ENCODE data around the gene RTRAF. TPM values are rescaled to one million over a fixed set of nuclear protein-coding genes. Genes with fewer than 3 reads are reported as not detected.

Gene RTRAF
- total and polyA plus RNA-seq, 9 donors: 152 to 290 (median 237) TPM

- peaks cover 4% of the 10 kb centered on the region for H3K4me1 ChIP-seq (ENCODE audit: control insufficient read depth, insufficient read depth, low read length)
- 92% methylated on average over 3 of the region's 4 CpGs for WGBS (ENCODE audit: insufficient coverage)
- H3K27me3 ChIP-seq (ENCODE audit: control insufficient read depth, insufficient read depth, low read length): no peaks in the 10 kb centered on the region
- H3K27ac ChIP-seq (ENCODE audit: low read length): no peak overlapping the region
- H3K4me3 ChIP-seq (ENCODE audit: low read length): no peak overlapping the region
- no peaks in the 10 kb centered on the region for H3K9me3 ChIP-seq (replicated peaks; ENCODE audit: control insufficient read depth, low read depth, low read length)
- H3K36me3 ChIP-seq (ENCODE audit: control insufficient read depth, insufficient read depth, low read length): no peaks in the 10 kb centered on the region
- no peak for DNase-seq
Measured at GRCh38 chr14:51981218-51981854, 8.0 kb upstream of the RTRAF start.

DNA sequence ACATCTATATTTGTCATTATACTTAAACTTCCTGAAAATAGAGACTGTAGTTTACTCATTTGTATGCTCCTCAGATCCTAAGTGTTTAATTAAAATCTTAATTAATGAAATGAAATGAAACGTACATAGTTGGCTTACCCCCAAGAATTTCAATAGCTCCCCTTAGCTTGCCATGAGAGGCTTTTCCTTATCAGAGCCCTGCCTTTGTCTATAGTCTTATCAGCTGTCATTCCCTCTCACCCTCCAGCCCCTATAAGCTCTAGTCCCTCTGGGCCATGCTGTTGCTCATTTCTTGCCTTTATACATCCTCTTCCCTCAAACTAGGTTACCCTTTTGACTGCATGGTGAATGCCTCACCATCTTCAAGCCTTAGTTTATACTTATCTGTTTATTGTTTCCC lies 1.1 kb upstream of the RTRAF start:
- H3K36me3 ChIP-seq (ENCODE audit: control insufficient read depth, insufficient read depth, low read length): peaks cover 3% of the 10 kb centered on the region
- peaks cover 6% of the 10 kb centered on the region for H3K4me1 ChIP-seq (ENCODE audit: control insufficient read depth, insufficient read depth, low read length)
- H3K4me3 ChIP-seq (ENCODE audit: low read length): no peak overlapping the region
- no peak overlapping the region for H3K27ac ChIP-seq (ENCODE audit: low read length)
- no peaks in the 10 kb centered on the region for H3K27me3 ChIP-seq (ENCODE audit: control insufficient read depth, insufficient read depth, low read length)
- no peaks in the 10 kb centered on the region for H3K9me3 ChIP-seq (replicated peaks; ENCODE audit: control insufficient read depth, low read depth, low read length)
- DNase-seq: no peak
- WGBS (ENCODE audit: insufficient coverage): no CpG with 5 or more reads among the region's 1 CpG

DNA sequence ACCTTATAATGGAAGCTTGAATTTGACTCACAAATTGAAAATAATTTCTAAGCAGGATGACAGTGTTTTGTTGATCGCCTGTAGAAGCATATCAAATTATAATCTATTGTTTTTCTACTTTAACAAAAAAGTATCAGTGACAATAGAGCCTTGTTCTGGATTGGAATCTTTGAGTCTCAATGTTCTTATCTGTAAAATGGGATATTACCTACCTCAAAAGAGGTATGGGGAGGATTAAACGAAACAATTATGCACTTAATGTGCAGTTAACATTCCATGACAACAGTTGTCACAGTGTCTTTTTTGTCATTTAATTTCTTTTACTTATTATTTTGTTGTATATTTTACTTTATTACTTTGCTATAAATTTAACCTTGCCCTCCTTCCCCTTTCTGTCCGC lies 1.1 kb downstream of the RTRAF start:
- Histone ChIP-seq H3K4me1 (ENCODE audit: control insufficient read depth, insufficient read depth, low read length) (peaks cover 6% of the 10 kb centered on the region), H3K27me3 (ENCODE audit: control insufficient read depth, insufficient read depth, low read length) (no peaks in the 10 kb centered on the region), H3K27ac (ENCODE audit: low read length) (no peak overlapping the region), H3K4me3 (ENCODE audit: low read length) (peak overlapping the region; percentile 92), H3K36me3 (ENCODE audit: control insufficient read depth, insufficient read depth, low read length) (peaks cover 8% of the 10 kb centered on the region), H3K9me3 (replicated peaks; ENCODE audit: control insufficient read depth, low read depth, low read length) (no peaks in the 10 kb centered on the region)
- DNase-seq: no peak
- no CpG with 5 or more reads among the region's 3 CpGs for WGBS (ENCODE audit: insufficient coverage)

- no peak for DNase-seq
- Histone ChIP-seq H3K36me3 (ENCODE audit: control insufficient read depth, insufficient read depth, low read length) (peaks cover 8% of the 10 kb centered on the region), H3K4me3 (ENCODE audit: low read length) (no peak overlapping the region), H3K27me3 (ENCODE audit: control insufficient read depth, insufficient read depth, low read length) (no peaks in the 10 kb centered on the region), H3K27ac (ENCODE audit: low read length) (no peak overlapping the region), H3K9me3 (replicated peaks; ENCODE audit: control insufficient read depth, low read depth, low read length) (no peaks in the 10 kb centered on the region), H3K4me1 (ENCODE audit: control insufficient read depth, insufficient read depth, low read length) (peaks cover 5% of the 10 kb centered on the region)
- WGBS (ENCODE audit: insufficient coverage): no CpG with 5 or more reads among the region's 3 CpGs
Measured at GRCh38 chr14:51993285-51993920, 4.1 kb downstream of the RTRAF start.

- WGBS (ENCODE audit: insufficient coverage): no CpG with 5 or more reads among the region's 4 CpGs
- H3K27ac ChIP-seq (ENCODE audit: low read length): no peak overlapping the region
- H3K4me3 ChIP-seq (ENCODE audit: low read length): no peak overlapping the region
- H3K27me3 ChIP-seq (ENCODE audit: control insufficient read depth, insufficient read depth, low read length): no peaks in the 10 kb centered on the region
- H3K4me1 ChIP-seq (ENCODE audit: control insufficient read depth, insufficient read depth, low read length): no peaks in the 10 kb centered on the region
- DNase-seq: peak; percentile 54
- H3K36me3 ChIP-seq (ENCODE audit: control insufficient read depth, insufficient read depth, low read length): peaks cover 10% of the 10 kb centered on the region
- H3K9me3 ChIP-seq (replicated peaks; ENCODE audit: control insufficient read depth, low read depth, low read length): no peaks in the 10 kb centered on the region
Measured at GRCh38 chr14:51996148-51996746, 6.9 kb downstream of the RTRAF start.

GRCh38 chr14:51998348-51998747 lies 9.0 kb downstream of the RTRAF start:
- H3K27me3 ChIP-seq (ENCODE audit: control insufficient read depth, insufficient read depth, low read length): no peaks in the 10 kb centered on the region
- peaks cover 23% of the 10 kb centered on the region for H3K36me3 ChIP-seq (ENCODE audit: control insufficient read depth, insufficient read depth, low read length)
- H3K4me1 ChIP-seq (ENCODE audit: control insufficient read depth, insufficient read depth, low read length): no peaks in the 10 kb centered on the region
- no peaks in the 10 kb centered on the region for H3K9me3 ChIP-seq (replicated peaks; ENCODE audit: control insufficient read depth, low read depth, low read length)
- no peak overlapping the region for H3K4me3 ChIP-seq (ENCODE audit: low read length)
- H3K27ac ChIP-seq (ENCODE audit: low read length): no peak overlapping the region
- DNase-seq: no peak

- H3K36me3 ChIP-seq (ENCODE audit: control insufficient read depth, insufficient read depth, low read length): peaks cover 28% of the 10 kb centered on the region
- H3K4me1 ChIP-seq (ENCODE audit: control insufficient read depth, insufficient read depth, low read length): no peaks in the 10 kb centered on the region
- no CpG with 5 or more reads among the region's 2 CpGs for WGBS (ENCODE audit: insufficient coverage)
- H3K27me3 ChIP-seq (ENCODE audit: control insufficient read depth, insufficient read depth, low read length): no peaks in the 10 kb centered on the region
- no peak overlapping the region for H3K27ac ChIP-seq (ENCODE audit: low read length)
- DNase-seq: peak; percentile 58
- H3K4me3 ChIP-seq (ENCODE audit: low read length): no peak overlapping the region
- no peaks in the 10 kb centered on the region for H3K9me3 ChIP-seq (replicated peaks; ENCODE audit: control insufficient read depth, low read depth, low read length)
Measured at GRCh38 chr14:51999084-51999483, 9.7 kb downstream of the RTRAF start.

GRCh38 chr14:52000019-52000582 lies 10.8 kb downstream of the RTRAF start:
- H3K4me1 ChIP-seq (ENCODE audit: control insufficient read depth, insufficient read depth, low read length): no peaks in the 10 kb centered on the region
- no peaks in the 10 kb centered on the region for H3K9me3 ChIP-seq (replicated peaks; ENCODE audit: control insufficient read depth, low read depth, low read length)
- no peaks in the 10 kb centered on the region for H3K27me3 ChIP-seq (ENCODE audit: control insufficient read depth, insufficient read depth, low read length)
- H3K4me3 ChIP-seq (ENCODE audit: low read length): no peak overlapping the region
- no CpG with 5 or more reads among the region's 3 CpGs for WGBS (ENCODE audit: insufficient coverage)
- no peak overlapping the region for H3K27ac ChIP-seq (ENCODE audit: low read length)
- DNase-seq: no peak
- H3K36me3 ChIP-seq (ENCODE audit: control insufficient read depth, insufficient read depth, low read length): peaks cover 32% of the 10 kb centered on the region

- no peaks in the 10 kb centered on the region for H3K27me3 ChIP-seq (ENCODE audit: control insufficient read depth, insufficient read depth, low read length)
- H3K4me3 ChIP-seq (ENCODE audit: low read length): no peak overlapping the region
- no peaks in the 10 kb centered on the region for H3K4me1 ChIP-seq (ENCODE audit: control insufficient read depth, insufficient read depth, low read length)
- peaks cover 34% of the 10 kb centered on the region for H3K36me3 ChIP-seq (ENCODE audit: control insufficient read depth, insufficient read depth, low read length)
- DNase-seq: peak; percentile 87
- H3K9me3 ChIP-seq (replicated peaks; ENCODE audit: control insufficient read depth, low read depth, low read length): no peaks in the 10 kb centered on the region
- WGBS (ENCODE audit: insufficient coverage): no CpG with 5 or more reads among the region's 3 CpGs
- no peak overlapping the region for H3K27ac ChIP-seq (ENCODE audit: low read length)
Measured at GRCh38 chr14:52000696-52001095, 11.3 kb downstream of the RTRAF start.

DNA sequence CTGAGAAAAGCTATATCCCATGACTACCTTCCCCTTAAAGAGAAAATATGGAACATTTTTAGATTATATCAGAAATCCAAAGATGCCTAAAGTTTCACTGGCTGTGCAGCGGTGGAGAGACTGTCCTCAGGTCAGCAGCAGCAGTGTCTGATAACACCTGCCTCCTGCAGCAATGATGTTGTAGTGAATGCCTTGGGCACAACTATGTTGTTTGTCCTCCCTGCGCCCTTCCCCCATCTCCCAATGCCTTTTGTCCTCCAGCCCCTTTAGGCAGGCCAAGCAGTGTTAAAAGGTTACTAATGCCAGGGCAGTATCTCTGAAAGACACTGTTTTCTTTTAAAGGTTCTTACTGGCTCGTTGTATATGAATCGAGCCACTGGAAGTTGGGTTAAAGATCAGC lies 13.2 kb downstream of the RTRAF start:
- Histone ChIP-seq H3K4me3 (ENCODE audit: low read length) (no peak overlapping the region), H3K36me3 (ENCODE audit: control insufficient read depth, insufficient read depth, low read length) (peaks cover 44% of the 10 kb centered on the region), H3K27me3 (ENCODE audit: control insufficient read depth, insufficient read depth, low read length) (no peaks in the 10 kb centered on the region), H3K4me1 (ENCODE audit: control insufficient read depth, insufficient read depth, low read length) (no peaks in the 10 kb centered on the region), H3K9me3 (replicated peaks; ENCODE audit: control insufficient read depth, low read depth, low read length) (no peaks in the 10 kb centered on the region), H3K27ac (ENCODE audit: low read length) (no peak overlapping the region)
- 80% methylated on average over 1 of the region's 4 CpGs for WGBS (ENCODE audit: insufficient coverage)
- DNase-seq: no peak

All from muscle of leg (tissue), 11 donors.